Activated CD8-positive, alpha-beta memory T cell treated with anti-CD3 and anti-CD28 coated beads for 1 hour (primary cell): ENCODE measurements around the gene MTMR10.

Experiments used
- DNase-seq, 2 donors: peaks; one replicate each; pipeline ENCODE4 v3.0.0-alpha.2; 2020; ENCODE audit warnings: low read depth in 1 of 2; ENCODE audit errors: extremely low read depth in 1 of 2

The MTMR10 gene

GRCh38 chr15:30991255-30992235, at the start of gene MTMR10:
Gene MTMR10 (minus strand): TSS chr15:30991628. CDS start chr15:30991506, 122 bp downstream.
- DNase-seq = peak in 1 of 2 donors; percentile 59

GRCh38 chr15:31040611-31041010, 49.2 kb upstream of the MTMR10 start:
- DNase-seq = no peak

GRCh38 chr15:31039961-31040360, 48.5 kb upstream of the MTMR10 start:
- no peak for DNase-seq

GRCh38 chr15:31037731-31038477, 46.5 kb upstream of the MTMR10 start:
- DNase-seq = no peak

- no peak for DNase-seq
Observed at GRCh38 chr15:31036783-31037182, 45.4 kb upstream of the MTMR10 start.

DNA sequence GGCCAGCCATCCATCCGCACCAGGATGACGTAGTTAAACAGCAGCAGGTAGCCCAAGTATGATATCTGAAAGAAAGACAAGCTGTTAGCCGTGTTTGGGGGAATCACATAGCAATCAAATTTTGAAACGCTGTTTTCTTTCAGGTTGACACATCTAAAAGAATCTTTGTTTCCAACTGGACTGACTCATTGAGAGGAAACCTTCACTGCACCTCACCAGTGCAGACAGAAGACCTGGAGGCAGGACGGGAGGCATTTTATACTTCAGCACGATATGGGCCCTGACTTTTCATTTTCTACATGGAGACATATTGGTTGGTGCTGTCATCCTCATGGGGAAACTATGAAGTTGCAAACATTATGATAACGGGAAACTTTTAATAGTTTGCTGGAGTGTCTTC, 44.2 kb upstream of the MTMR10 start:
- DNase-seq = no peak

DNA sequence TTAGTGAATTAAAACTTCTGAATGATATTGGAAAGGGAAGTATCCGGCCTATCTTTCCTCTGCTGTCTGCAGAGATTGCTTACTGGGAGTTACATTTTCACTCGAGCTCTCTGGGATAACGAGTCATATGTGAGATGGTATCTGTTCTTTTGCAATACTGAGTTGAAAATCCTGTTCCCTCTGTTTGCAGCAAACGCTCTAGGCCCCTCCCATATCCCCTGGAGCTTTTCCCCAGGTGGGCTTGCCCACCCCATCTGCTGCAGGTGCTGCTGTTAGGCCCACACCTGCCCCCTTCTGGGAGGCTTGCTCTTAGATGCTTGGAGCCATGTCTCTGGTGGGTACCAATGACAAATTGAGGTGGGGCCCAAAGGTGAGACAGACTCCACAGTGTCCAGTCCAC, 42.7 kb upstream of the MTMR10 start:
- DNase-seq = no peak

- DNase-seq = no peak
Observed at GRCh38 chr15:31032961-31033371, 41.5 kb upstream of the MTMR10 start.

DNA sequence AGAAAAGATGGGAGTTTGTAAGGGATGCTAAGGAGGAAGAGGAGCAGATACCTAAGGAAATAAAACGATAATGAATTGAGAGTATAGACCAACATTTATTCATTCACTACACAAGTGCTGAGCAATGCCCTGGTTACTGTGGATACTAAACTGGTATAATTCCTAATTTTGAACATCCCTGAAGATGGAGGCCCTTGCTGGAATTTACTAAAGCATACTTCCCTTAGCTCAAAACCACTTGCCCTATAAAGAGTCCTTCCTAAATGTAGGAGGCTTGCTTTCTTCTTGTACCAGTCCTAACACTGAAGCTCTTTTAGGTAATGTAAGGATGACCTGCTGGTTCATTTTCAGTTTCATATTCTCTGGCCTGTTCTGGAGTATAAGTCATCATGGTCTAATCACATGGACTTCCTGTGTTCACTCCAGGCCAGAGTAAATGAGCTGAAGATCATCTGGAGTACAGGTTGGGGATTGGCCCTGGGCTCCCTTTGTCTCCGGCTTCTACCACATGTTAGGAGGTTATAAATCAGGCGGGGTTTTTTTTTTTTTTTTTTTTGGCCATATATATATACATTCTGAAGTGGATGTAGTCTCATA, 40.1 kb upstream of the MTMR10 start:
- no peak for DNase-seq

GRCh38 chr15:31027910-31028578, 36.6 kb upstream of the MTMR10 start:
- no peak for DNase-seq

DNA sequence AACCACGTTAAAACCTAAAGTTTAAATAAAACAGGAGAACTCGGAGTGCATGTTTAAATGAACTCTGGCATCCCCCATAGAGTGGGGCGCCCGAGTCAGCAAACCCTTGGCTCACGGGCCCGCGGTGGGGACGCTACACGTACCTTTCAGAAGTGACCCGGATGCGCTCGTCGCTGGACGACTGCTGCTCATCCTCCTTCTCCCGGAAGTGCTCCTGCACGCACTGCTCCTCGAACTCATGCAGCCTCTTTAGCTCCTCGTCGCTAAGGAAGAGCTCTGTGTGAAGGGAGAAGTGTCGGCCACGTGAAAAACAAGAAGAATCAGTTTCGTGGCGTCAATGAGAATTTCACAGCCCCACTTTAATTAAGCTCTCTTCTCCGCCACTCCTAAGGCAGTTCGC, 34.6 kb upstream of the MTMR10 start:
- DNase-seq = no peak

DNA sequence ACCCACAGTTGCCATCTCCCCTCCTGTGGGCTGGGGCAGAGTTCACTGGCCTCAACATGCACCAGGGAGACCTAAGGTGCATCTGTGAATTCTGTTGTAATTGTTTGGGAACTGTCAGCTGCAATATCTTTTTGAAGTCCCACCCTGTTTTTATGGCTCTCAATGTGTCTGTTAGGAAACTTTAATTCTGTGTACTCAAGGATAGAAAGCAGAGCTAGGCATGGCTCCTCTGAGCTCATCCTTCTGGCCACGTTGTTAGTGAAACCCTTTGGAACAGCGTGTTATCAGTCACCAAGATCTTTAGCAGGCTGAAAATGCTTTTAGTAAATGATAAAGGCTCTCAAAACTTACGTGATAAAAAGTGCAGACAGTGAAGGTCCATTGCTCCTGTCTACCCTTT, 33.6 kb upstream of the MTMR10 start:
- DNase-seq = no peak

- DNase-seq = no peak
Observed at GRCh38 chr15:31024330-31024729, 32.9 kb upstream of the MTMR10 start.

- DNase-seq = no peak
Observed at GRCh38 chr15:31023841-31024240, 32.4 kb upstream of the MTMR10 start.

DNA sequence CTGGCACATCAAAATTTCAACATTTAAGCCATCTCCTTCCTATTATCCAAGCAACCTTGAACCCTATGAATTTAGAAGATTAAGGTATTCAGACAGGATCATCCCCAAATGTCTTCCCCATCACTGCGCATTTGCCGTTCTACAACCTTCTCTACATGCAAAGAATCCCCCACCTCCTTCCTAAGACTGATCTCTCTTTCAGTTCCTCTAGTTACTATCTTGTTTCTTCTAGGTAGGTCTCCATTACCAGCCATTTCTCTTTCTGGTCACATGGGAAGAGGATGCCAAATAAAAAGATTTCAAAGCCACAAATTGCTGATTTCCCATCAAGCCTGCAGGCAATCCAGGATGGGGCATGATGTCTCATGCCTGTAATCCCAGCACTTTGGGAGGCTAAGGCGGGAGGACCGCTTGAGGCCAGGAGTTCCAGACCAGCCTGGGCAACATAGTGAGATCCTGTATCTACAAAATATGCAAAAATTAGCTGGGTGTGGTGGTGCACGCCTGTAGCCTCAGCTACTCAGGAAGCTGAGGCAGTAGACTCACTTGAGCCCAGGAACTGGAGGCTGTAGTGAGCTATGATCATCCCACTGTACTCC, 29.7 kb upstream of the MTMR10 start:
- no peak for DNase-seq

- no peak for DNase-seq
Observed at GRCh38 chr15:31020542-31020941, 29.1 kb upstream of the MTMR10 start.

GRCh38 chr15:31019986-31020385, 28.6 kb upstream of the MTMR10 start:
- DNase-seq = no peak

DNA sequence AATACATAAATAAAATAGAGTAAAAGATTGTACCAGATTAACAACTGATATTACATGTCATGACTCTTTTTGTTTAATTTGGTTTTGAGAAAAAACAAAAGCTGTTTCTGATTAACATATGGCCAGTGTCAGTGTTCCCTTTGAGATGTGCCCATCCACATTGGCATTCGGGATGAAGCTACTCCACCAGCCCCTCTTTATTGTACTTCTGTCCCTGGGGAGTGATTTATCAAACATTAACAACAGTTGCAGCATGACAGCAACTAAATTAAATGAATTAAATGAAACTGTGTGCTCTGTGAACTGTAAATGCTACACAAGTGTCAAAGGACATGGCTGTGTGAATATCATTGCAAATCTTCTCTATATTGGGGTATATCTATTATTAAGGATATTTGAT, 25.9 kb upstream of the MTMR10 start:
- no peak for DNase-seq

GRCh38 chr15:31016446-31016915, 25.1 kb upstream of the MTMR10 start:
- DNase-seq = no peak

DNA sequence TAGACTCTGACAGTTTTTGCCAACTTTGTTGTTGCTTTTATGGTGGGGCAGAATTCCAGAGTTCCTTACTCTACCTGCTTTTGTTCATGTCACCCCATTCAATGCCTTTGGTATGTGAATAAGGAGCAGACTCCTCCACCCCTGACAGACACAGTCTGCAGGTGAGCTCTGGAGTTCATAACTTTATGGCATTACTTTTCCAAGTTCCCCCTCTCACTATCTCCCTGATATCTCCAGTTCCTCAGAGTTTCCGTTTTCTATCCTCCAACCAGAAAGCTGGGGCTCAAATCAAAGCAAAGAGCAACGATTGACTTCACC, 23.1 kb upstream of the MTMR10 start:
- no peak for DNase-seq
